Measurements from ENCODE around the gene LILRB5.

DNA sequence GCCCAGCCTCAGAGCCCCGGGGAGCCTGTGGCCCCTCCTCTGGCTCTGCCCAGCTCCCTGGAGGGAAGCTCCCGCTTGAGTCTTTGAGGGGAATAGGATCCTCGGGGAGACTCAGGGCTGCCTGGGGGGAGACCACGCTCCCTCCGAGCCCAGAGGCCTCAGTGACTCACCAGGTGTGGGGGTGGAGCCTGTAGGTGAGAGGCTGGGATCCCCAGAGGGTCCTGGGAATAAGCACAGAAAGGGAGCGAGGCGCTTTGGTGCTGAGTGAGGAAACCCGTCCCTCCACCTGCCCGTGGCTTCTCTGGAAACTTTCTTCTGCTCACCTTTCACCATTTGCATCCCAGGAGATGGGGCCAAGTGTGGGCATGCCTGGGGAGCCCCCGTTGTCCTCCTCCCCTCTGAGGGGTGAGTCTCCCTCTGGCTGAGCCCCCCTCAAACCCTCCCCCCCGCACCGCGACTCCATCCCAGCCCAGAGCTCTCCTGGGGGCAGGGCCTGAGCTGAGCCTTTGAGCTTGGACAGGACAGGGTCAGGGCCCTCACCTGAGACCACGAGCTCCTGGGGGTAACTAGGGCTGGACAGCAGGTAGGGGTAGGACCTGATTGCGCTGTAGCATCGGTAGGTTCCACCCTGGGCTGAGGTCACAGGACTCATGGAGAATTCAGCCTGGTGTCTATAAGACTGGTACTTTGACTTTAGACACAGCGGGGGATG lies 2.7 kb downstream of the LILRB5 start:
- TF ChIP-seq, protein P1, sequence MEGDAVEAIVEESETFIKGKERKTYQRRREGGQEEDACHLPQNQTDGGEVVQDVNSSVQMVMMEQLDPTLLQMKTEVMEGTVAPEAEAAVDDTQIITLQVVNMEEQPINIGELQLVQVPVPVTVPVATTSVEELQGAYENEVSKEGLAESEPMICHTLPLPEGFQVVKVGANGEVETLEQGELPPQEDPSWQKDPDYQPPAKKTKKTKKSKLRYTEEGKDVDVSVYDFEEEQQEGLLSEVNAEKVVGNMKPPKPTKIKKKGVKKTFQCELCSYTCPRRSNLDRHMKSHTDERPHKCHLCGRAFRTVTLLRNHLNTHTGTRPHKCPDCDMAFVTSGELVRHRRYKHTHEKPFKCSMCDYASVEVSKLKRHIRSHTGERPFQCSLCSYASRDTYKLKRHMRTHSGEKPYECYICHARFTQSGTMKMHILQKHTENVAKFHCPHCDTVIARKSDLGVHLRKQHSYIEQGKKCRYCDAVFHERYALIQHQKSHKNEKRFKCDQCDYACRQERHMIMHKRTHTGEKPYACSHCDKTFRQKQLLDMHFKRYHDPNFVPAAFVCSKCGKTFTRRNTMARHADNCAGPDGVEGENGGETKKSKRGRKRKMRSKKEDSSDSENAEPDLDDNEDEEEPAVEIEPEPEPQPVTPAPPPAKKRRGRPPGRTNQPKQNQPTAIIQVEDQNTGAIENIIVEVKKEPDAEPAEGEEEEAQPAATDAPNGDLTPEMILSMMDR (IDR thresholded peaks at IDR 0.05; ENCODE audit: insufficient read depth, low read length, poor library complexity, severe bottlenecking) = no peak
- no peak for TF ChIP-seq EZH2phosphoT487 (conservative IDR thresholded peaks at IDR 0.05; ENCODE audit: low read length)
